Panc1 (cell line): ENCODE data around the gene AMIGO1. TPM values are rescaled to one million over a fixed set of nuclear protein-coding genes. Genes with fewer than 3 reads are reported as not detected.

Experiments used
- ATAC-seq: fragments of 200-7000 bp; cut with Tn5 transposase; 2 replicates; pipeline ENCODE4 v1.9.1; 2020; ENCODE audit warnings: mild to moderate bottlenecking, moderate library complexity
- BruUV-seq: library from RNA; stranded (reverse); fragments of 400-500 nt; replicated peaks from 2 replicates; lab custom pipeline; 2021; lab: Mats Ljungman, UMichigan
- CTCF ChIA-PET: fragments of 300-600 bp; sonication (Branson Sonifier 250); formaldehyde crosslinking; loops from one replicate; lab custom pipeline; 2022; ENCODE audit warnings: antibody characterized with exemption; lab: Charles Lee
- POLR2A ChIA-PET: fragments of 300-600 bp; sonication (Branson Sonifier 250); formaldehyde crosslinking; loops from one replicate; lab custom pipeline; 2022; ENCODE audit warnings: antibody characterized with exemption; lab: Charles Lee
- DNase-seq: peaks from one replicate; pipeline ENCODE4 v3.0.0-alpha.2; 2010; ENCODE audit warnings: low read depth, low spot score
- H3K27ac ChIP-seq: 2 replicates; pipeline ENCODE4 v1.5.1; 2011; ENCODE audit warnings: mild to moderate bottlenecking, low read length, inconsistent platforms
- H3K27me3 ChIP-seq: fragments of 200-500 bp; sonication (Bioruptor generic); 2 replicates; pipeline ENCODE4 v1.6.0; 2014; ENCODE audit warnings: low read length, inconsistent platforms; ENCODE audit not compliant: control insufficient read depth, insufficient read depth
- H3K36me3 ChIP-seq: fragments of 200-500 bp; sonication (Bioruptor generic); 2 replicates; pipeline ENCODE4 v1.5.1; 2014; ENCODE audit warnings: inconsistent platforms, mild to moderate bottlenecking, low read length, moderate library complexity; ENCODE audit not compliant: control insufficient read depth, insufficient read depth
- H3K4me1 ChIP-seq: 2 replicates; pipeline ENCODE4 v1.5.1; 2011; ENCODE audit warnings: inconsistent platforms, mild to moderate bottlenecking, low read length, moderate library complexity; ENCODE audit not compliant: control insufficient read depth, insufficient read depth
- H3K4me3 ChIP-seq, 2 experiments: 2 replicates each; pipeline ENCODE4 v1.5.1; 2011 to 2012; ENCODE audit warnings: low read depth in 2 of 2, low read length in 2 of 2, mild to moderate bottlenecking in 2 of 2, inconsistent platforms in 1 of 2, moderate library complexity in 1 of 2
- H3K9me3 ChIP-seq: fragments of 200-500 bp; sonication (Bioruptor generic); 2 replicates; pipeline ENCODE4 v1.5.1; 2014; ENCODE audit warnings: low read depth, mild to moderate bottlenecking, inconsistent platforms, low read length, moderate library complexity; ENCODE audit not compliant: control insufficient read depth, insufficient read depth
- CTCF ChIP-seq: fragments of 450-650 bp; IDR thresholded peaks from 2 replicates; pipeline ENCODE4 v1.5.1; 2017; ENCODE audit warnings: mild to moderate bottlenecking
- POLR2AphosphoS5 ChIP-seq: IDR thresholded peaks from 2 replicates; pipeline ENCODE4 v1.6.1; 2012; ENCODE audit warnings: mild to moderate bottlenecking, low read depth, low read length, moderate library complexity
- SIN3A ChIP-seq: IDR thresholded peaks from 2 replicates; pipeline ENCODE4 v1.6.1; 2012; ENCODE audit warnings: low read depth, mild to moderate bottlenecking, low read length, moderate library complexity, borderline replicate concordance; ENCODE audit not compliant: insufficient read depth
- TCF7L2 ChIP-seq: IDR thresholded peaks from 2 replicates; pipeline ENCODE4 v1.6.1; 2011; ENCODE audit warnings: mild to moderate bottlenecking, low read depth, low read length, inconsistent platforms
- in situ Hi-C: cut with HindIII; loops from 2 replicates; pipeline ENCODE4 v1.10.0; 2016; ENCODE audit warnings: low sequenced_read_pairs, low pct_unique_long_range_greater_than_20kb
- intact Hi-C: fragments of 100-400 bp; cut with micrococcal nuclease; formaldehyde crosslinking; loops from one replicate; pipeline ENCODE4 v1.10.0; 2022; ENCODE audit not compliant: unreplicated experiment
- total RNA-seq: library from RNA; stranded (reverse); gene quantifications from one replicate; pipeline ENCODE4 v1.2.1, GENCODE V29; 2021; ENCODE audit not compliant: unreplicated experiment
- TF ChIP-seq, protein P1 (sequence below), 2 experiments: IDR thresholded peaks; 2 replicates each; pipeline ENCODE4 v1.6.1; 2011 to 2012; ENCODE audit warnings: low read depth in 2 of 2, control low read depth in 1 of 2, low read length in 1 of 2, mild to moderate bottlenecking in 1 of 2, moderate library complexity in 1 of 2; ENCODE audit not compliant: insufficient read depth in 1 of 2

AMIGO1 gene
- total RNA-seq, 1 experiment from 2014 or later, result 0.64 TPM

GRCh38 chr1:109476825-109477224 is 32.7 kb downstream of the AMIGO1 start:
- intact Hi-C loops, result no loop called here
- H3K4me3 ChIP-seq, result no peak overlapping the region
- TF ChIP-seq CTCF (no peak), SIN3A (no peak), POLR2AphosphoS5 (no peak), TCF7L2 (no peak)
- TF ChIP-seq, protein P1, sequence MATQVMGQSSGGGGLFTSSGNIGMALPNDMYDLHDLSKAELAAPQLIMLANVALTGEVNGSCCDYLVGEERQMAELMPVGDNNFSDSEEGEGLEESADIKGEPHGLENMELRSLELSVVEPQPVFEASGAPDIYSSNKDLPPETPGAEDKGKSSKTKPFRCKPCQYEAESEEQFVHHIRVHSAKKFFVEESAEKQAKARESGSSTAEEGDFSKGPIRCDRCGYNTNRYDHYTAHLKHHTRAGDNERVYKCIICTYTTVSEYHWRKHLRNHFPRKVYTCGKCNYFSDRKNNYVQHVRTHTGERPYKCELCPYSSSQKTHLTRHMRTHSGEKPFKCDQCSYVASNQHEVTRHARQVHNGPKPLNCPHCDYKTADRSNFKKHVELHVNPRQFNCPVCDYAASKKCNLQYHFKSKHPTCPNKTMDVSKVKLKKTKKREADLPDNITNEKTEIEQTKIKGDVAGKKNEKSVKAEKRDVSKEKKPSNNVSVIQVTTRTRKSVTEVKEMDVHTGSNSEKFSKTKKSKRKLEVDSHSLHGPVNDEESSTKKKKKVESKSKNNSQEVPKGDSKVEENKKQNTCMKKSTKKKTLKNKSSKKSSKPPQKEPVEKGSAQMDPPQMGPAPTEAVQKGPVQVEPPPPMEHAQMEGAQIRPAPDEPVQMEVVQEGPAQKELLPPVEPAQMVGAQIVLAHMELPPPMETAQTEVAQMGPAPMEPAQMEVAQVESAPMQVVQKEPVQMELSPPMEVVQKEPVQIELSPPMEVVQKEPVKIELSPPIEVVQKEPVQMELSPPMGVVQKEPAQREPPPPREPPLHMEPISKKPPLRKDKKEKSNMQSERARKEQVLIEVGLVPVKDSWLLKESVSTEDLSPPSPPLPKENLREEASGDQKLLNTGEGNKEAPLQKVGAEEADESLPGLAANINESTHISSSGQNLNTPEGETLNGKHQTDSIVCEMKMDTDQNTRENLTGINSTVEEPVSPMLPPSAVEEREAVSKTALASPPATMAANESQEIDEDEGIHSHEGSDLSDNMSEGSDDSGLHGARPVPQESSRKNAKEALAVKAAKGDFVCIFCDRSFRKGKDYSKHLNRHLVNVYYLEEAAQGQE (IDR thresholded peaks at IDR 0.05; ENCODE audit: insufficient read depth in 1 of 2, low read depth in 2 of 2, low read length in 1 of 2), result no peak
- H3K9me3 ChIP-seq, result no peaks in the 10 kb centered on the region
- ATAC-seq, result no peak
- H3K27ac ChIP-seq, result no peak overlapping the region
- H3K36me3 ChIP-seq, result no peaks in the 10 kb centered on the region
- H3K27me3 ChIP-seq, result no peaks in the 10 kb centered on the region
- H3K4me1 ChIP-seq, result no peaks in the 10 kb centered on the region
- CTCF ChIA-PET, result no interaction called here
- in situ Hi-C loops, result no loop called here
- DNase-seq, result no peak
- POLR2A ChIA-PET, result no interaction called here
- no TSS peak for BruUV-seq

DNA sequence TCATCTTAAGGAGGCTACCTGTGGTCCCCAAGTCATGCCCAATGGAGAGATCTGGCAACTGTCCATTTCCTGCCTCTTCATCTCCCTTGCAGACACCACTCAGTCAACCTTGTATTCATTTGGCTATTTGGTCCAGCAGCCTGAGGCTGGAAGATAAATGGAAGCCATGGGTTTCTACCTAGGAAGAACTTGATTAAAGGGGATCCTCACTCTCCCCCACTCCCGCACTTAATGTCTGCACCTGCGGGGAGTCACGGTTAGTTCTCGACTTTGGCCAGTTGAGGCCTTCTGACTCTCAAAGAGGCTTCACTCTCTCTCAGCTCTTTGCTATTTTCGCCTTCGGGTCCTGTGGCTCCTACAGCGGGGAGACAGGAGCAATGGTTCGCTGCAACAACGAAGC is 34.3 kb downstream of the AMIGO1 start:
- TF ChIP-seq, protein P1 (IDR thresholded peaks at IDR 0.05; ENCODE audit: insufficient read depth in 1 of 2, low read depth in 2 of 2, low read length in 1 of 2), result no peak
- TF ChIP-seq CTCF (no peak), TCF7L2 (no peak), POLR2AphosphoS5 (no peak), SIN3A (no peak)
- ATAC-seq (no peak), DNase-seq (no peak)
- Histone ChIP-seq H3K9me3 (no peaks in the 10 kb centered on the region), H3K4me1 (no peaks in the 10 kb centered on the region), H3K36me3 (no peaks in the 10 kb centered on the region), H3K27ac (no peak overlapping the region), H3K27me3 (peaks cover 3% of the 10 kb centered on the region; the same call in 1 of the 2 replicates), H3K4me3 (no peak overlapping the region)
- POLR2A ChIA-PET, result no interaction called here
- in situ Hi-C loops, result no loop called here
- CTCF ChIA-PET, result no interaction called here
- intact Hi-C loops, result no loop called here
- BruUV-seq, result no TSS peak
